Measurements from ENCODE around the gene KRT5. TPM values are rescaled to one million over a fixed set of nuclear protein-coding genes. Genes with fewer than 3 reads are reported as not detected.

The KRT5 gene
- total and polyA plus RNA-seq, 2 donors (not counting 1 experiment from before 2014, with no cell fraction given): 0.82 TPM; not detected in 1

DNA sequence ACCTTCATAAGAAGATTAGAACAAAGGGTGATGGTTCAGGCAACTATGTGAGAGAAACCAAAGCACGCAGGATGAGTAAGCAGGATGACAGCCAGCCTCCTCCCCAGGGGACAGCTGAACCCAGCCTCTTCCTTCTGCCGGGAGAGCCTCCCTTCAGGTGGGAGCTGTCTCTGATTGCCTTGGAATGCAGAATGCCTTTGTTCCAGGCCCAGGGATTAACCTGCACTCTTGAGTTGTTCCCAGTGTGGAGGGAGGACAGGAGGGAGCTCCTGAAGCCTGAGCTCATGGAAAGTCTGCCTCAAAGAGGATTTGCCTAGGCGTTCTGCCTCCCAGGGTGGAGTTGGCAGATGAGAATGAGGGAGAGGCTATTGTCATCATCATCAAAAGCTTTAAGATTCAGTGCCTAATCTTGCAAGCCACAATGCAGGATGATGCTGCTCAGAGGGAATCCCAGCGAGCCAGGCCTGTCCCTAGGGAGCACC, 23.6 kb downstream of the KRT5 start:
- no peak overlapping the region for H3K4me2 ChIP-seq (ENCODE audit: extremely low read depth, insufficient read depth, low read length)
- no peak overlapping the region for H2AFZ ChIP-seq (ENCODE audit: low read length)
- no peak overlapping the region for H3K4me3 ChIP-seq (replicated peaks in 1 of 4; ENCODE audit: control extremely low read depth in 1 of 4, insufficient read depth in 1 of 4, low read depth in 3 of 4, low read length in 4 of 4)
- no peak overlapping the region for H3K27ac ChIP-seq (ENCODE audit: insufficient read depth, low read length)
- H3K9me3 ChIP-seq (ENCODE audit: control insufficient read depth, insufficient read depth, low read depth, low read length): no peaks in the 10 kb centered on the region
- H3K79me2 ChIP-seq (ENCODE audit: control insufficient read depth, insufficient read depth, low read length): no peaks in the 10 kb centered on the region
- TF ChIP-seq EZH2 (IDR thresholded peaks at IDR 0.05; ENCODE audit: low read length, missing control alignments): no peak
- TF ChIP-seq, protein P1, sequence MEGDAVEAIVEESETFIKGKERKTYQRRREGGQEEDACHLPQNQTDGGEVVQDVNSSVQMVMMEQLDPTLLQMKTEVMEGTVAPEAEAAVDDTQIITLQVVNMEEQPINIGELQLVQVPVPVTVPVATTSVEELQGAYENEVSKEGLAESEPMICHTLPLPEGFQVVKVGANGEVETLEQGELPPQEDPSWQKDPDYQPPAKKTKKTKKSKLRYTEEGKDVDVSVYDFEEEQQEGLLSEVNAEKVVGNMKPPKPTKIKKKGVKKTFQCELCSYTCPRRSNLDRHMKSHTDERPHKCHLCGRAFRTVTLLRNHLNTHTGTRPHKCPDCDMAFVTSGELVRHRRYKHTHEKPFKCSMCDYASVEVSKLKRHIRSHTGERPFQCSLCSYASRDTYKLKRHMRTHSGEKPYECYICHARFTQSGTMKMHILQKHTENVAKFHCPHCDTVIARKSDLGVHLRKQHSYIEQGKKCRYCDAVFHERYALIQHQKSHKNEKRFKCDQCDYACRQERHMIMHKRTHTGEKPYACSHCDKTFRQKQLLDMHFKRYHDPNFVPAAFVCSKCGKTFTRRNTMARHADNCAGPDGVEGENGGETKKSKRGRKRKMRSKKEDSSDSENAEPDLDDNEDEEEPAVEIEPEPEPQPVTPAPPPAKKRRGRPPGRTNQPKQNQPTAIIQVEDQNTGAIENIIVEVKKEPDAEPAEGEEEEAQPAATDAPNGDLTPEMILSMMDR (conservative IDR thresholded peaks at IDR 0.05 in 1 of 2, IDR thresholded peaks at IDR 0.05 in 1 of 2; ENCODE audit: low read depth in 1 of 2, low read length in 2 of 2): no peak
- H3K36me3 ChIP-seq (ENCODE audit: control insufficient read depth, insufficient read depth, low read length): no peaks in the 10 kb centered on the region
- H4K20me1 ChIP-seq (ENCODE audit: control insufficient read depth, extremely low read depth, insufficient read depth, low read length): no peaks in the 10 kb centered on the region
- peak; percentile 2 to 81 for DNase-seq (ENCODE audit: low read depth in 2 of 2)
- no peaks in the 10 kb centered on the region for H3K27me3 ChIP-seq (ENCODE audit: control insufficient read depth, insufficient read depth, low read length)
- H3K4me1 ChIP-seq (ENCODE audit: control insufficient read depth, extremely low read depth, insufficient read depth, low read length): no peaks in the 10 kb centered on the region
- no peak overlapping the region for H3K9ac ChIP-seq (ENCODE audit: insufficient read depth, low read length)

DNA sequence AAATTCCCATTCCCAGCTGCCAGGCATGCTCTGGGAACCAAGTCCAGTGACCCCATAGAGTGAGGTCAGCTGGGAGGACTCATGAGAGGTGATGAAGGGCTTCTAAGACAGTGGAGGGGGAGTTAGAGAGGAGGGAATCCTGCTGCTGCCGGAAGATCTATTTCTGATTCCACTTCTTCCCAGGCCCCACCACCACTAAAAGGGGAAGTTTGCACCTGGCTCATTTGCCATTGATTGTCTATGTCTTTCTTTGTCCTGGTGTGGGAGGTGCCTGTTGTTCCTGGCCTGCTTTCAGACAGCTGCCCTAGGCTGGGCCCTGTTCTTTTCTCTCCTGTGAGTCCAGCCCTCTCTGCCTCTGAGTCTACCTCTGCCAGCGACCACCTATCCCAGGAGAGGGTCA, 24.1 kb downstream of the KRT5 start:
- Histone ChIP-seq H4K20me1 (ENCODE audit: control insufficient read depth, extremely low read depth, insufficient read depth, low read length) (no peaks in the 10 kb centered on the region), H3K4me2 (ENCODE audit: extremely low read depth, insufficient read depth, low read length) (no peak overlapping the region), H3K36me3 (ENCODE audit: control insufficient read depth, insufficient read depth, low read length) (no peaks in the 10 kb centered on the region), H3K9ac (ENCODE audit: insufficient read depth, low read length) (no peak overlapping the region), H3K4me1 (ENCODE audit: control insufficient read depth, extremely low read depth, insufficient read depth, low read length) (no peaks in the 10 kb centered on the region), H3K4me3 (replicated peaks in 1 of 4; ENCODE audit: control extremely low read depth in 1 of 4, insufficient read depth in 1 of 4, low read depth in 3 of 4, low read length in 4 of 4) (no peak overlapping the region), H2AFZ (ENCODE audit: low read length) (no peak overlapping the region), H3K79me2 (ENCODE audit: control insufficient read depth, insufficient read depth, low read length) (no peaks in the 10 kb centered on the region), H3K27me3 (ENCODE audit: control insufficient read depth, insufficient read depth, low read length) (no peaks in the 10 kb centered on the region), H3K27ac (ENCODE audit: insufficient read depth, low read length) (no peak overlapping the region), H3K9me3 (ENCODE audit: control insufficient read depth, insufficient read depth, low read depth, low read length) (no peaks in the 10 kb centered on the region)
- no peak for DNase-seq (ENCODE audit: low read depth in 2 of 2)
- TF ChIP-seq, protein P1 (conservative IDR thresholded peaks at IDR 0.05 in 1 of 2, IDR thresholded peaks at IDR 0.05 in 1 of 2; ENCODE audit: low read depth in 1 of 2, low read length in 2 of 2): no peak

DNA sequence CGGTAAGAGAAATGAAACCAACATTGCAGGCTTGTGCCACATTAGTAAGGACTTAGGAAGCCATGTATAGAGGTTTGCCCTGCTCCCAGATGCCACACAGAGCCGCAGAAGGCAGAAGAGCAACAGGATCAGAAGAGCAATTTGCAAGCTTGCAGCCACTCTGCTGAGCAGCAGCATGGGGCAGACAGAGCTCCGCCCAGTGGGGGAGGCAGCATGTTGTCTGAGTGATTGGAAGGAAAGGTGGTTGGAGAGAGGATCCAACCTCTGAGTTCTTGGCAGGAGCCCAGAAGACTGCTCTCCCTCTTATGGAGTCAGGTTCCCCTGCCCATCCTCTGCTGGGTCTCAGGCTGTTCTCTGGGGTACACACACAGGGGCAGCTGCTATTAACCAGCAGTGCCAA, 24.8 kb downstream of the KRT5 start:
- Histone ChIP-seq H3K9ac (ENCODE audit: insufficient read depth, low read length) (no peak overlapping the region), H3K27ac (ENCODE audit: insufficient read depth, low read length) (no peak overlapping the region), H2AFZ (ENCODE audit: low read length) (no peak overlapping the region), H3K4me2 (ENCODE audit: extremely low read depth, insufficient read depth, low read length) (no peak overlapping the region), H3K79me2 (ENCODE audit: control insufficient read depth, insufficient read depth, low read length) (no peaks in the 10 kb centered on the region), H3K36me3 (ENCODE audit: control insufficient read depth, insufficient read depth, low read length) (no peaks in the 10 kb centered on the region), H3K9me3 (ENCODE audit: control insufficient read depth, insufficient read depth, low read depth, low read length) (no peaks in the 10 kb centered on the region), H3K27me3 (ENCODE audit: control insufficient read depth, insufficient read depth, low read length) (no peaks in the 10 kb centered on the region), H3K4me3 (replicated peaks in 1 of 4; ENCODE audit: control extremely low read depth in 1 of 4, insufficient read depth in 1 of 4, low read depth in 3 of 4, low read length in 4 of 4) (no peak overlapping the region), H3K4me1 (ENCODE audit: control insufficient read depth, extremely low read depth, insufficient read depth, low read length) (no peaks in the 10 kb centered on the region), H4K20me1 (ENCODE audit: control insufficient read depth, extremely low read depth, insufficient read depth, low read length) (no peaks in the 10 kb centered on the region)
- TF ChIP-seq, protein P1 (conservative IDR thresholded peaks at IDR 0.05 in 1 of 2, IDR thresholded peaks at IDR 0.05 in 1 of 2; ENCODE audit: low read depth in 1 of 2, low read length in 2 of 2): no peak
- no peak for TF ChIP-seq EZH2 (IDR thresholded peaks at IDR 0.05; ENCODE audit: low read length, missing control alignments)
- DNase-seq (ENCODE audit: low read depth in 2 of 2): peak in 1 of 2 donors; percentile 22
